RPMI8226 (cell line): Measurements from ENCODE around the gene NAA35.
"Not testable (repeated sequence)": the region's sequence is repeated elsewhere in the genome, so short reads cannot be mapped to it uniquely, and the experiment has no call there.

Experiments used
- DNase-seq: peaks from one replicate; pipeline ENCODE4 v3.0.0-alpha.2; 2015

The NAA35 gene

GRCh38 chr9:86035827-86036440 is 95.0 kb downstream of the NAA35 start:
- DNase-seq, result no peak

- no peak for DNase-seq
These were observed 95.6 kb downstream of the NAA35 start for GRCh38 chr9:86036555-86036954.

GRCh38 chr9:86039991-86040860 is 99.3 kb downstream of the NAA35 start:
- no peak for DNase-seq

GRCh38 chr9:86040861-86041155 is 99.9 kb downstream of the NAA35 start:
- DNase-seq, result no peak

- no peak for DNase-seq
These were observed 100.4 kb downstream of the NAA35 start for GRCh38 chr9:86041311-86041741.

GRCh38 chr9:86042199-86042978 is 101.4 kb downstream of the NAA35 start:
- no peak for DNase-seq

GRCh38 chr9:86043586-86043985 is 102.6 kb downstream of the NAA35 start:
- DNase-seq, result no peak

- DNase-seq, result peak; percentile 14
These were observed 103.1 kb downstream of the NAA35 start for GRCh38 chr9:86043999-86044398.

- DNase-seq, result no peak
These were observed 104.7 kb downstream of the NAA35 start for GRCh38 chr9:86045654-86046053.

- no peak for DNase-seq
These were observed 105.2 kb downstream of the NAA35 start for GRCh38 chr9:86046071-86046636.

- no peak for DNase-seq
These were observed 106.0 kb downstream of the NAA35 start for GRCh38 chr9:86046930-86047341.

GRCh38 chr9:86047361-86047760 is 106.4 kb downstream of the NAA35 start:
- DNase-seq, result no peak

- not testable (repeated sequence) for DNase-seq
These were observed 107.2 kb downstream of the NAA35 start for GRCh38 chr9:86048018-86048742.

GRCh38 chr9:86052556-86053468 is 111.9 kb downstream of the NAA35 start:
- no peak for DNase-seq

- no peak for DNase-seq
These were observed 113.7 kb downstream of the NAA35 start for GRCh38 chr9:86054695-86055094.

GRCh38 chr9:86057491-86057890 is 116.5 kb downstream of the NAA35 start:
- no peak for DNase-seq

- no peak for DNase-seq
These were observed 121.2 kb downstream of the NAA35 start for GRCh38 chr9:86061972-86062739.

- peak; percentile 7 for DNase-seq
These were observed 122.1 kb downstream of the NAA35 start for GRCh38 chr9:86062845-86063693.

GRCh38 chr9:86064220-86064619 is 123.3 kb downstream of the NAA35 start:
- no peak for DNase-seq
